GM08714 (cell line): ENCODE data around the gene PHACTR1.
"Not testable (repeated sequence)": the region's sequence is repeated elsewhere in the genome, so short reads cannot be mapped to it uniquely, and the experiment has no call there.

Experiments used
- H3K4me3 ChIP-seq: fragments of 200-500 bp; sonication (Bioruptor generic); 2 replicates; pipeline ENCODE4 v1.5.1; 2014; ENCODE audit warnings: mild to moderate bottlenecking, low read length, inconsistent platforms
- ZNF274 ChIP-seq: IDR thresholded peaks from 2 replicates; pipeline ENCODE4 v1.6.1; 2012; ENCODE audit warnings: mild to moderate bottlenecking, low read depth, low read length

Gene PHACTR1

GRCh38 chr6:13305288-13305687 is 588.7 kb downstream of the PHACTR1 start:
- TF ChIP-seq ZNF274 = no peak
- no peak overlapping the region; the same call in 1 of the 2 replicates for H3K4me3 ChIP-seq

GRCh38 chr6:13305791-13306190 is 589.2 kb downstream of the PHACTR1 start:
- no peak for TF ChIP-seq ZNF274
- no peak overlapping the region for H3K4me3 ChIP-seq

DNA sequence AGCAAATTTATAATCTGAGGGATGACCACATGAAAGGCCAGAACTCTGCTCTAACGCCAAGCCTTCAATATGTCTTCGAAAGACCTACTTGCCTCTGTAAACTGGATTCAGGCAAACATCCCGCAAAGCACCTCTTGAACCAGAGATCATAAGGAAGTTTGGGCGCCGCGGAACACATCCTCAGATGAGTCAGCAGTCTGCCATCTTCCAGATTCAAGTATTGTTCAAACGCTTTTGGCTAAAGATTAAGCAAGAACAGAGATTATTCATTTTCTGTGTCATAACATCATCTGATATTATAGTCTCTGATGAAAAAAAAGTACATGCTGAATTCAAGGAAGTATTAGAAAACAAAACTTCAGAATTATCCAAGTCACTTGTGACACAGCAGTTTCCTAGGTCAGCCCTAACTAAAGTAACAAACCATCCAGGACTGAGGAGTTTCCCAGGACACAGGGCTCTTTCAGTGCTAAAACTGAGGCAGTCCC is 591.0 kb downstream of the PHACTR1 start:
- H3K4me3 ChIP-seq = no peak overlapping the region
- no peak for TF ChIP-seq ZNF274

DNA sequence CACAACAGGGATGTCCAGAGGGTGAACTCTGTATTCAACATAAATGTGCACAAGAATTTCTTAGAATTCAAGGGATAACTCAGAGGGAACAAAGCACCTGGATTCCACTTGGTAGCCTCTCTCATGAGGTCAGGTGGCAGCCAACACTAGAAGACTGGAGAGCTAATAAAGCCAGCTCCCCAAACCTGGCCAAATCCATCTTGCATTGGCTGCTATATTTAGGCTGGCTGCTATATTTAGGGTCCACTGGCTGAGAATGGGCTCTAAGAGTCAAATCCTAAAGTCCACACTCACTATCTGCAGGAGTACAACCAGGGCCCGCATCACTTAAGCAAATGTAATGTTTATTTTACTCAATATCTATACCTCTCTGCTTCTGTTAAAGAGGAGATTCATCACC is 591.8 kb downstream of the PHACTR1 start:
- TF ChIP-seq ZNF274 = no peak
- no peak overlapping the region for H3K4me3 ChIP-seq

GRCh38 chr6:13311155-13311554 is 594.6 kb downstream of the PHACTR1 start:
- TF ChIP-seq ZNF274 = no peak
- H3K4me3 ChIP-seq = no peak overlapping the region

GRCh38 chr6:13314806-13315205 is 598.2 kb downstream of the PHACTR1 start:
- no peak overlapping the region for H3K4me3 ChIP-seq
- TF ChIP-seq ZNF274 = no peak

DNA sequence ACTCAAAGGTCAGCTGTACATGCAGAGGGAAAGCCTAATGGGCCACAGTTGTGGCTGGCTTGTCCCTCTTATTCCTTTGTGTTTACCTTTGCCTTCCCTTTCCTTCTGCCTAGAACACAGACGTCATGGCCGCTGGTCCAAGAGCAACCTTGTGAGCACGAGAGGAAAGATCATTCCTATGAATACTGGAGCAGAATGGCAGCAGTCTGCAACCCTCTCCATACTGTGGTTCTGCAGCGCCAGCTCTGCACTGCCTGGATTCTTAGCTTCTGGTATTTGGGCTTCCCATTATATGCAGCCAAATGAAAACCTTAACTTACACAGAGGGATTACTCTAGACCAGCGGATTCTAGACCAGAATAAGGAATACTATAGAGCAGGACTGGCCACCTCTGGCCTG is 599.3 kb downstream of the PHACTR1 start:
- no peak for TF ChIP-seq ZNF274
- no peak overlapping the region for H3K4me3 ChIP-seq

DNA sequence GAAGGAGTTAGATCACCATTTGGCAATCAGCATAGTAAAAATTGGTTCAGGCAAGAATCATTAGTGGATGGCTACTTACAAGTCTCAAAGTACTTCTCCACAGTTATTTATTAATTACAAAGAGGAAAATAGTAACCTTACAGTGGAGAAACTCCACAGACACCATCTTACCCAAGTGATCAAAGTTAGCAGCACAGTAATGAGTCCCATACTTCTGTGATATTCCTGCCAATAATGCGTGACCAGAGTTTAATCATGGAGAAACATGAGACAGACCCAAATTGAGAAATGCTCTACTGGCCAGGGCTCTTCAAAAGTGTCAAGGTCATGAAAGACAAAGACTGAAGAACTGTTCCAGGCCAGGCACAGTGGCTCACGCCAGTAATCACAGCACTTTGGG is 602.3 kb downstream of the PHACTR1 start:
- no peak for TF ChIP-seq ZNF274

GRCh38 chr6:13319891-13320564 is 603.5 kb downstream of the PHACTR1 start:
- no peak overlapping the region for H3K4me3 ChIP-seq
- TF ChIP-seq ZNF274 = no peak

More for the DNA sequence above, 602.3 kb downstream of the PHACTR1 start:
- no peak overlapping the region for H3K4me3 ChIP-seq

GRCh38 chr6:13326031-13326586 is 609.5 kb downstream of the PHACTR1 start:
- not testable (repeated sequence) for H3K4me3 ChIP-seq

- no peak for TF ChIP-seq ZNF274
- H3K4me3 ChIP-seq = peak overlapping the region; percentile 97
Observed at GRCh38 chr6:13327691-13328075, 611.1 kb downstream of the PHACTR1 start.

GRCh38 chr6:13328076-13328874 is 611.7 kb downstream of the PHACTR1 start, which contains the start of gene TBC1D7:
Gene TBC1D7 (minus strand): TSS chr6:13328537. CDS start chr6:13326898, 1,639 bp downstream.
- H3K4me3 ChIP-seq = peak within 1 kb of the TSS; percentile 97
- no peak for TF ChIP-seq ZNF274

GRCh38 chr6:13328875-13329183 is 612.3 kb downstream of the PHACTR1 start:
- peak overlapping the region; percentile 97 for H3K4me3 ChIP-seq
- no peak for TF ChIP-seq ZNF274

- no peak overlapping the region for H3K4me3 ChIP-seq
Observed at GRCh38 chr6:13331516-13332348, 615.2 kb downstream of the PHACTR1 start.

DNA sequence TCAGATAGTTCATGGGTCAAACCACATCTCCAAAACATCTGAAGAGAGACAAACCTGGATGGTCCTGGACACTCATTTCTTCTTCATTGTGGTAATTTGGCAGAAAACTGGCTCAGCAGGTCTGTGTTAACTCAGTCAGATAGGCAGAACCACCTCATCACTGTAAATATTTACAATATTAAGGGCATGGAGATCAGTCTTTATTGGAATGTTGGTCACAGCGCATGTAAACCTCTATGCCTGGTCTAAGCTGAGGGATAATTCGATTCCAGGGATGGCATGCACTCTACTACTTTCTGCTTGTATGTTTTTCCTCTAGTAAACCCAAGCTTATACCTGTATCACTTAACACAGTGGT is 615.8 kb downstream of the PHACTR1 start:
- no peak for TF ChIP-seq ZNF274
- no peak overlapping the region for H3K4me3 ChIP-seq

More at GRCh38 chr6:13331516-13332348, 615.2 kb downstream of the PHACTR1 start:
- no peak for TF ChIP-seq ZNF274
